Choroid plexus epithelial cell (primary cell): ENCODE data around the gene FAM78B.

ENCODE experiments used
- DNase-seq: peaks from one replicate; pipeline ENCODE4 v3.0.0-alpha.2; 2010; ENCODE audit warnings: low read depth
- H3K4me3 ChIP-seq: 2 replicates; pipeline ENCODE4 v1.5.1; 2011; ENCODE audit warnings: low read depth, mild to moderate bottlenecking, control low read depth, low read length, moderate library complexity
- TF ChIP-seq, protein P1 (sequence below): conservative IDR thresholded peaks from 2 replicates; pipeline ENCODE4 v1.5.1; 2011; ENCODE audit warnings: low read depth, mild to moderate bottlenecking, control low read depth, inconsistent platforms, low read length, moderate library complexity

The FAM78B gene, protein sequence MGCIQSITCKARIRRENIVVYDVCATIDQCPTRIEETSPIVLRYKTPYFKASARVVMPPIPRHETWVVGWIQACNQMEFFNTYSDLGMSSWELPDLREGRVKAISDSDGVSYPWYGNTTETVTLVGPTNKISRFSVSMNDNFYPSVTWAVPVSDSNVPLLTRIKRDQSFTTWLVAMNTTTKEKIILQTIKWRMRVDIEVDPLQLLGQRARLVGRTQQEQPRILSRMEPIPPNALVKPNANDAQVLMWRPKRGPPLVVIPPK

DNA sequence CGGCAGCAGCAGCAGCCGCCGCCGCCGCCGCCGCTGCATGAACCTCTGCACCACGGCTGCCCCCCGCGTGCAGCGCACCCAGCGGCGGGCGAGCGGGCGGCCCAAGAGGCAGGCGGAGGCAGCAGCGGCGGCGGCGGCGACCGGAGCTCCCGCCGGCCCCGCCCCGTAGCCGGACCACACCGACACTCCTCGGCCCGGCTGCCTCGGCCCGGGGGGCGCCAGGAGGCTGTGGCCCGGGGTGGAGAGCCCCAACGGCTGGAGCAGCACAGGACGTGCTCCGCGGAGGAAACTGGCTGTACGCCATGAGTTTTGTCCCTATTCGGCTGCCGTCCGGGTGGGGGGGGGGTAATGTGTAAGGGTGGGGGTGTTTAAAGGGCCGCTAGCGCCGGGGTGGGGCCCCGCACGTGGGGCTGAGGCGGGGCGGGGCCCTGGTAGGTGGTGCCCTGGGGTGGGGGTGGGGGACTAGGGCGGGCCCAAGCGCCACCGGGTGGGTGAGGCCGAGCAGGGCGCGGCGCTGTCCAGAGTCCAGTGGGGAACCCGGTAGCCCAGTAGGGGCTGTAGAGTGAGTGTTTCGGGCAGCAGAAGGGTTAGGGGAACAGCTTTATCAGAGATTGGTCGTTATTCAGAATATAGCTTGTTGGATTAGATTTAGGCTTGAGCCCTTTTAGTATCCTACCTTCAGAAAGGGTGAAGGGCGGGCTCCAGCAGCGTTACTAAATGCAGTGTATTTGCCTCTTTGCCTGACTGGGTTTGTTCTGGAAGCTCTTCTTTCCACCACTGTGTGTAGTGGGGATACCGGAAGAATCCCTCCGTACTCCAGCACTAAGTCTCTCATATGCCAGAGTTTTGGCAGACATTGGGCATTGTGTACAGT is at the start of gene FAM78B:
FAM78B (minus strand) TSS at position 304 of the 874 bp plus-strand sequence. CDS start 753 bp downstream, outside the sequence.
- TF ChIP-seq, protein P1, sequence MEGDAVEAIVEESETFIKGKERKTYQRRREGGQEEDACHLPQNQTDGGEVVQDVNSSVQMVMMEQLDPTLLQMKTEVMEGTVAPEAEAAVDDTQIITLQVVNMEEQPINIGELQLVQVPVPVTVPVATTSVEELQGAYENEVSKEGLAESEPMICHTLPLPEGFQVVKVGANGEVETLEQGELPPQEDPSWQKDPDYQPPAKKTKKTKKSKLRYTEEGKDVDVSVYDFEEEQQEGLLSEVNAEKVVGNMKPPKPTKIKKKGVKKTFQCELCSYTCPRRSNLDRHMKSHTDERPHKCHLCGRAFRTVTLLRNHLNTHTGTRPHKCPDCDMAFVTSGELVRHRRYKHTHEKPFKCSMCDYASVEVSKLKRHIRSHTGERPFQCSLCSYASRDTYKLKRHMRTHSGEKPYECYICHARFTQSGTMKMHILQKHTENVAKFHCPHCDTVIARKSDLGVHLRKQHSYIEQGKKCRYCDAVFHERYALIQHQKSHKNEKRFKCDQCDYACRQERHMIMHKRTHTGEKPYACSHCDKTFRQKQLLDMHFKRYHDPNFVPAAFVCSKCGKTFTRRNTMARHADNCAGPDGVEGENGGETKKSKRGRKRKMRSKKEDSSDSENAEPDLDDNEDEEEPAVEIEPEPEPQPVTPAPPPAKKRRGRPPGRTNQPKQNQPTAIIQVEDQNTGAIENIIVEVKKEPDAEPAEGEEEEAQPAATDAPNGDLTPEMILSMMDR: no peak
- H3K4me3 ChIP-seq: peak within 1 kb of the TSS; percentile 56
- peak; percentile 20 for DNase-seq

DNA sequence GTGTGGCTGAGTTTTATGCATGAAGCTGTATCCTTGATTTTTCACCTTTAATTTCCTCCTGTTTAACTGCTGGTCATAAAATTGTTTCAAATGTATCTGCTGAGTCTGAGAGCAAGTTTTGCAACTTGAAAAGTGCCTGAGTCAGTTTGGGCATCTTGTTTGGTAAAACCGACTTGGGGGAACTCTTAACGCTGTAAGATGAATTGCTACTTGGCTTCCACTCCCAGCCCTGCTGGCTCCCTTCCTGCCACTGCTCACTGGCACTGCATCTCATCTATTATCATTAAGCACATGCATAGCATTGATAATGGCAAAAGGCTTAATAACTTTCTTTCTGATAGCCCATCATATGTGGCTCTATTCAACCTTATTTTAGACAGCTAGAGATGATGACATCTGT is 35.7 kb upstream of the FAM78B start:
- TF ChIP-seq, protein P1: no peak
- no peak for DNase-seq
- H3K4me3 ChIP-seq: no peak overlapping the region

DNA sequence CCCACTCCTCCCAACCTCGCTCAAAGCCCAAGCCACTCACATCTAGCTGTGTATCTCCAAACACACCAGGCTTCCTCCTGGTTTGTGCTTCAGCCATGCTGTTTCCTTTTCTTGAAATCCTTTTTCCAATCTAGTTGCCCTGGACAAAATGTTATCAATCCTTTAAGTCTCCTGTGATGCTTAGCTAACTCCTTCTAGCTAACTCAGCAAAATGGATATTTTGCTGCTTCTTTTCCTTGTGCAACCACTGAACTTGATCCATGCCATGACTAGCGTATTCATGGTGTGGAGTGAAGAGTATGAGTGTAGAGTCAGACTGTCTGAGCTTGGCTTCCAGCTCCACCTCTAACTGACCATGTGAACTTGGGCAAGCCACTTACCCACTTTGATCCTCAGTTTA is 33.9 kb upstream of the FAM78B start:
- no peak overlapping the region for H3K4me3 ChIP-seq
- no peak for DNase-seq
- TF ChIP-seq, protein P1: no peak

DNA sequence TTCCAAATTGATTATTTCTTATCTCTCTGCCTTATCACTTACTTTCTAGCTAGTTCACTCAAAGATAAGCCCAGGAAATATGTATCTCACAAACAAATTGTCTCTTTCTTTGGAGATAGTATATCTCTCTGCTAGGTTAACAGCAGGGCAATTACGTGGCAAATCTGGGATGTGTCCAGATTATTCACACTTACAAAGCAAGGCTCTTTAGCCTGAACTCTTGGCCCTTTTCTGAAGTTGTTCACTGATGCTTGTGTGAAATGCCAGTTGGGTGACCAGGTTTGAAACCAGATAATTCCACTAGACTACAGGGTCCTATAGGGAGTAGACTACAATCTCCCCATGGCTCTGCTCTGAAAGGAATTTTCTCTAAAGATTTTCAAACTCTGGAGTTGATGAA is 30.8 kb upstream of the FAM78B start:
- DNase-seq: no peak
- TF ChIP-seq, protein P1: no peak
- H3K4me3 ChIP-seq: no peak overlapping the region

DNA sequence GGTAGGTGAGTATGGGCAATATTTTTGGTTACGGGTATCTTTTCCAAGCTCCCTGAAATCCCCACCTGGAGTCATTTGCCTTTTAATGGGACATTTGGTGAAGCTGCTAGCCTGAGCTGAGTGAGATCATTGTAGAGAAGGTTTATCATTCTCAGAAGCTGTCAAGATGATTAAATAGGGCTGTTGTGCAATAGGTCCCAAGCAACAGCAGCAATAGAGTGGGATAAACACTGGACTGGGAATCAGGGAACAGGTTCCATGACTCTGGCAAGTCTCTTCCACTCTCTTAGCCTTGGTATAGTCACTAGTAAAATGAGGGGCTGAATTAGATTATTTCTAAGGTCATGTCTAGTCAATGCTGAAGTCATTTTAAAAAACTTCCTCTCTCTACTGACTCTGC is 30.3 kb upstream of the FAM78B start:
- DNase-seq: no peak
- TF ChIP-seq, protein P1: no peak
- no peak overlapping the region for H3K4me3 ChIP-seq

DNA sequence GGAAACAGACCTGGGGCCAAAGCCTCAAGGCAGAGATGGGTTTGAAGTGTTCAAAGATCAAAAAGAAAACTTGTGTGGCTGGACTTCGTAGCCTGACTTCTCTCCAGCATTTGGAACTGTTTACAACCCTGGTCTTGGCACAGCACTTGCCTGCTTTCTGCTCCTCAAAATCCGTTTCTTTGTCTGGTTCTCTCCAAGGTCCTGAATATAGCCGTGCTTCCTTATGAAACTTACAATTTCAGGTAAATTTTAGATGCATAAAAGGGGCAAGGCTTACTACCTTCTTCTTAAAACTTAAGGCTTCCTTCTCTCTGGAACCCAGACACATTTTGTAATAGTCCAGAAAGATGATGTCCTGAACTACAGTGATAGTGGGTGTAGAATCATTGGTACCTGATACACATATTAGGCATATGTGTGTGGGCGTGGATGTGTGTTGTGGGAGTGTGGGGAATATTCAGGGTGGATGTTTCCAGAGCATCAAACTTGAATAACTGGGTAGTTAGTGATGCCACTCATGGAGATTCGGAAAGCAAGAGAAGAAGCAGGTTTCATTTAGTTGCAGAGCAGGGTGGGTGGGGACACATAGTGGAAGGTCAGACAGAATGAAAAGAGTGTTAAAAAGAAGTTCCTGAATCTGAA is 26.4 kb upstream of the FAM78B start:
- no peak overlapping the region for H3K4me3 ChIP-seq
- no peak for DNase-seq
- TF ChIP-seq, protein P1: no peak
